HFFc6 (cell line): ENCODE data around the gene VSTM2L. TPM values are rescaled to one million over a fixed set of nuclear protein-coding genes. Genes with fewer than 3 reads are reported as not detected.

Experiments
- DNase-seq: peaks from one replicate; pipeline ENCODE4 v3.0.0-alpha.2; 2018
- H3K27ac Mint-ChIP-seq: 2 replicates; pipeline ENCODE4 v1.8.0; 2020; ENCODE audit warnings: mild to moderate bottlenecking, mixed read lengths
- H3K27me3 Mint-ChIP-seq: 2 replicates; pipeline ENCODE4 v1.8.0; 2021; ENCODE audit warnings: mild to moderate bottlenecking, moderate library complexity, mixed read lengths; ENCODE audit not compliant: insufficient read depth
- H3K36me3 Mint-ChIP-seq: 2 replicates; pipeline ENCODE4 v1.8.0; 2021; ENCODE audit warnings: low read depth, mixed read lengths
- H3K4me1 Mint-ChIP-seq: 2 replicates; pipeline ENCODE4 v1.8.0; 2020; ENCODE audit warnings: low read depth, mixed read lengths
- H3K4me3 Mint-ChIP-seq: 2 replicates; pipeline ENCODE4 v1.8.0; 2020; ENCODE audit warnings: mild to moderate bottlenecking, moderate library complexity, mixed read lengths
- H3K9me3 Mint-ChIP-seq: 2 replicates; pipeline ENCODE4 v1.8.0; 2020; ENCODE audit warnings: mild to moderate bottlenecking, mixed read lengths
- CTCF ChIP-seq: fragments of 200-600 bp; sonication (generic); IDR thresholded peaks from 2 replicates; pipeline ENCODE4 v1.5.0; 2021; ENCODE audit warnings: antibody characterized with exemption, mild to moderate bottlenecking
- total RNA-seq, 6 experiments: library from RNA; stranded (reverse); fragmentation: NEBNext Ultra II Directional; extraction: Animal tissue kit (Norgen Biotek cat#: 25700); gene quantifications; 2 replicates in 1 of 6; 3 replicates in 5 of 6; pipeline ENCODE4 v1.2.3, GENCODE V29; 2021

VSTM2L gene
- total RNA-seq, 6 experiments from 2014 or later, result 0.12 to 0.95 (median 0.55) TPM; not detected in 2

- TF ChIP-seq CTCF, result no peak
- Mint-ChIP-seq H3K4me1 (no peaks in the 10 kb centered on the region), H3K4me3 (no peak overlapping the region), H3K27ac (no peak overlapping the region), H3K36me3 (peaks cover 11% of the 10 kb centered on the region; the same call in 1 of the 2 replicates), H3K27me3 (peaks cover 10% of the 10 kb centered on the region), H3K9me3 (no peaks in the 10 kb centered on the region)
- no peak for DNase-seq
Measured at GRCh38 chr20:37980383-37980782, 77.5 kb downstream of the VSTM2L start.

DNA sequence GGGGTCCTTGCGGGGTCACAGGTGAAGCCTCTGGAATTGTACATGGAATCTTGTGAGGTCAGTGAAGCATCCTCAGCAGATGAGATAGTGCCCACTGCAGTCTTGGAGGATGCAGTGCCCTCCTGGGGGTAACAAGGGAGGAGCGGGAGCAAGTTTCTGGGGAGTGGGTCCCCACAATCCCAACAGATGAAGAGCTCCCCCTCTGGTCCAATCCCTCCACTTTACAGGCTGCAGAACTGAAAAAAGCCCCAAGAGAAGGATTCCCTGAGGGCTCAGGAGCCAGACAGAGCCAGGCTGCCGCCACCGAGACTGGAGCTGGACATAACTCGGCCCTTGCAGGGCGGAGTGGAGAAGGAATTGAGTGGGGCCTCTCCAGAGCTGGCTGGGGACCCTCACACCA lies 77.9 kb downstream of the VSTM2L start:
- Mint-ChIP-seq H3K36me3 (peaks cover 11% of the 10 kb centered on the region; the same call in 1 of the 2 replicates), H3K27ac (no peak overlapping the region), H3K4me1 (no peaks in the 10 kb centered on the region), H3K27me3 (peaks cover 10% of the 10 kb centered on the region), H3K4me3 (no peak overlapping the region), H3K9me3 (no peaks in the 10 kb centered on the region)
- TF ChIP-seq CTCF, result no peak
- no peak for DNase-seq

GRCh38 chr20:37981568-37981967 lies 78.6 kb downstream of the VSTM2L start:
- Mint-ChIP-seq H3K36me3 (peaks cover 11% of the 10 kb centered on the region; the same call in 1 of the 2 replicates), H3K4me1 (no peaks in the 10 kb centered on the region), H3K27ac (no peak overlapping the region), H3K9me3 (no peaks in the 10 kb centered on the region), H3K4me3 (no peak overlapping the region), H3K27me3 (peaks cover 10% of the 10 kb centered on the region)
- no peak for TF ChIP-seq CTCF
- DNase-seq, result no peak

- H3K4me3 Mint-ChIP-seq, result no peak overlapping the region
- TF ChIP-seq CTCF, result no peak
- no peaks in the 10 kb centered on the region for H3K9me3 Mint-ChIP-seq
- DNase-seq, result no peak
- H3K4me1 Mint-ChIP-seq, result no peaks in the 10 kb centered on the region; the same call in 1 of the 2 replicates
- peaks cover 11% of the 10 kb centered on the region; the same call in 1 of the 2 replicates for H3K36me3 Mint-ChIP-seq
- no peak overlapping the region for H3K27ac Mint-ChIP-seq
- no peaks in the 10 kb centered on the region for H3K27me3 Mint-ChIP-seq
Measured at GRCh38 chr20:37983286-37983685, 80.4 kb downstream of the VSTM2L start.

DNA sequence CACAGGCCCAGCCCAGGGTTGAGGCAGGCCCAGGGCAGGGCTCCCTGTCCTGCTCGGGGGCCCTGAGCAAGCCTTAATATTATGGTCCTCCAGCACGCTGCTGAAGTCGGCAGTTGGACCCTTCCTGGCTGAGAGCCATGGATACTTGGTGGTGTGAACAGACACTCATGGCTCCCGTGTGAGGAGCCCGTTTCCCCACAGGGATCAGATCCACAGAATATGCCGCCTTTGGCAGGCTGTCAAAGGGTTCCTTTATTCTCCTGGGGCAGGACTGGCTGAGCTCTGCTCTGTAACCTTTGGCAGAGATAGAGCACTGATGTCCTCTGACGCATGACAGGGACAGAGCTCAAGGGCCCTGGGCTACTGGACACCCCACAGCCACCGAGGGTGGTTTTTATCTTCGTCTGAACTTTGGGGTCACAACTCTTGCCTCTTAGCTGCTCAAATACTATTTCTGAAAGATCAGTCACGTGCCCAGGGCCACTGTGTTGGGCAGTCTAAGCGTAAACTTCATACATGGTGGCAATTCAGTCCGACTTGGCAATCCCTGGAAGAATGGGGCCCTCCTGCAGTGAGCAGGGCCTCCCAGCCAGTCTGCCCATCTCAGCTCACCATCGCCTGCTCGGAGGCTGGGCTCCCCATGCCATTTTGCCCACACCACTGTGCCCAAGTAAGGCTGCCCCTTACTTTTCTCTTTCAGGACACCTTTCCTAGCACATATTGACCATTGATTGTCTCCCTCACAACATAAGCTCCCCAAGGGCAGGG lies 81.3 kb downstream of the VSTM2L start:
- no peaks in the 10 kb centered on the region for H3K9me3 Mint-ChIP-seq
- H3K4me1 Mint-ChIP-seq, result no peaks in the 10 kb centered on the region; the same call in 1 of the 2 replicates
- TF ChIP-seq CTCF, result no peak
- no peak for DNase-seq
- H3K4me3 Mint-ChIP-seq, result no peak overlapping the region
- H3K27ac Mint-ChIP-seq, result no peak overlapping the region
- H3K36me3 Mint-ChIP-seq, result peaks cover 19% of the 10 kb centered on the region
- no peaks in the 10 kb centered on the region for H3K27me3 Mint-ChIP-seq
